Effector CD8-positive, alpha-beta T cell (primary cell): Measurements from ENCODE around the gene PRKAR1B.

ENCODE experiments used
- DNase-seq: peaks from one replicate; lab custom pipeline; 2025; lab: John Stamatoyannopoulos, UW
- total RNA-seq, 4 experiments: gene quantifications; one replicate each; lab custom pipeline; 2026; lab: John Stamatoyannopoulos, UW

The PRKAR1B gene
- 10.1 to 27.0 (median 20.0) reads per million in 4 experiments for total RNA-seq

- peak; percentile 5 for DNase-seq
These were observed at the start of gene PRKAR1B for GRCh38 chr7:727104-727805. Gene PRKAR1B, minus strand, starts transcription at chr7:727281. Its CDS starts 15,776 bp downstream, at chr7:711505.

- DNase-seq = no peak
These were observed 49.3 kb upstream of the PRKAR1B start for GRCh38 chr7:776381-776780.

- DNase-seq = peak; percentile 63
These were observed 47.4 kb upstream of the PRKAR1B start for GRCh38 chr7:774161-775109.

GRCh38 chr7:773622-773915 lies 46.5 kb upstream of the PRKAR1B start:
- DNase-seq = no peak

- DNase-seq = no peak
These were observed 46.0 kb upstream of the PRKAR1B start for GRCh38 chr7:772861-773621.

GRCh38 chr7:772392-772791 lies 45.3 kb upstream of the PRKAR1B start:
- no peak for DNase-seq

- DNase-seq = no peak
These were observed 44.9 kb upstream of the PRKAR1B start for GRCh38 chr7:772005-772294.

- no peak for DNase-seq
These were observed 44.3 kb upstream of the PRKAR1B start for GRCh38 chr7:771234-772004.

- DNase-seq = no peak
These were observed 43.7 kb upstream of the PRKAR1B start for GRCh38 chr7:770741-771166.

GRCh38 chr7:770336-770735 lies 43.3 kb upstream of the PRKAR1B start:
- DNase-seq = no peak

- no peak for DNase-seq
These were observed 41.9 kb upstream of the PRKAR1B start for GRCh38 chr7:768881-769504.

- no peak for DNase-seq
These were observed 41.1 kb upstream of the PRKAR1B start for GRCh38 chr7:767941-768731.

GRCh38 chr7:767580-767940 lies 40.5 kb upstream of the PRKAR1B start:
- no peak for DNase-seq

GRCh38 chr7:765383-765782 lies 38.3 kb upstream of the PRKAR1B start:
- no peak for DNase-seq

- no peak for DNase-seq
These were observed 36.7 kb upstream of the PRKAR1B start for GRCh38 chr7:763762-764161.

- DNase-seq = no peak
These were observed 35.8 kb upstream of the PRKAR1B start for GRCh38 chr7:762885-763284.

- no peak for DNase-seq
These were observed 34.5 kb upstream of the PRKAR1B start for GRCh38 chr7:761631-762030.

- DNase-seq = no peak
These were observed 34.0 kb upstream of the PRKAR1B start for GRCh38 chr7:761101-761500.

- DNase-seq = no peak
These were observed 32.9 kb upstream of the PRKAR1B start for GRCh38 chr7:760006-760405.

GRCh38 chr7:759569-759968 lies 32.5 kb upstream of the PRKAR1B start:
- no peak for DNase-seq

- DNase-seq = no peak
These were observed 30.7 kb upstream of the PRKAR1B start for GRCh38 chr7:757741-758163.
